Hepatocyte (in vitro differentiated cells): ENCODE measurements around the gene IER5. TPM values are rescaled to one million over a fixed set of nuclear protein-coding genes. Genes with fewer than 3 reads are reported as not detected.
A peak's percentile ranks its signal among the peaks of the same experiment; 100 is the strongest.

ENCODE experiments used
- DNase-seq: peaks from one replicate; pipeline ENCODE4 v3.0.0-alpha.2; 2016; ENCODE audit warnings: low spot score
- H2AFZ ChIP-seq: fragments of 200-600 bp; sonication (generic); 2 replicates; pipeline ENCODE4 v1.6.0; 2016; ENCODE audit warnings: antibody characterized with exemption, mild to moderate bottlenecking
- H3K27ac ChIP-seq: fragments of 200-600 bp; sonication (generic); 2 replicates; pipeline ENCODE4 v1.5.1; 2016; ENCODE audit warnings: mild to moderate bottlenecking
- H3K27me3 ChIP-seq: fragments of 200-600 bp; sonication (generic); 2 replicates; pipeline ENCODE4 v1.6.1; 2016
- H3K36me3 ChIP-seq: fragments of 200-600 bp; sonication (generic); replicated peaks from 2 replicates; pipeline ENCODE4 v1.5.1; 2016; ENCODE audit warnings: low read depth; ENCODE audit not compliant: insufficient read depth
- H3K4me1 ChIP-seq: fragments of 200-600 bp; sonication (generic); 2 replicates; pipeline ENCODE4 v1.5.1; 2016; ENCODE audit warnings: mild to moderate bottlenecking, moderate library complexity; ENCODE audit not compliant: insufficient read depth
- H3K4me2 ChIP-seq: fragments of 200-600 bp; sonication (generic); 2 replicates; pipeline ENCODE4 v1.6.0; 2016
- H3K4me3 ChIP-seq: fragments of 200-600 bp; sonication (generic); 2 replicates; pipeline ENCODE4 v1.5.1; 2016; ENCODE audit warnings: mild to moderate bottlenecking
- H3K79me2 ChIP-seq: fragments of 200-600 bp; sonication (generic); 2 replicates; pipeline ENCODE4 v1.6.0; 2017; ENCODE audit warnings: mild to moderate bottlenecking
- H3K9me2 ChIP-seq: fragments of 200-600 bp; sonication (generic); replicated peaks from 2 replicates; pipeline ENCODE4 v1.6.0; 2017; ENCODE audit warnings: mild to moderate bottlenecking; ENCODE audit not compliant: insufficient read depth
- H3K9me3 ChIP-seq: fragments of 200-600 bp; sonication (generic); 2 replicates; pipeline ENCODE4 v1.5.1; 2016; ENCODE audit warnings: low read depth, mild to moderate bottlenecking
- H4K20me1 ChIP-seq: fragments of 200-600 bp; sonication (generic); 2 replicates; pipeline ENCODE4 v1.6.0; 2016; ENCODE audit warnings: mild to moderate bottlenecking; ENCODE audit not compliant: insufficient read depth, poor library complexity, severe bottlenecking
- CTCF ChIP-seq: fragments of 200-600 bp; sonication (generic); IDR thresholded peaks from 2 replicates; pipeline ENCODE4 v1.5.1; 2016; ENCODE audit warnings: antibody characterized with exemption, mild to moderate bottlenecking; ENCODE audit not compliant: poor library complexity
- EZH2 ChIP-seq: fragments of 200-600 bp; sonication (generic); IDR thresholded peaks from 2 replicates; pipeline ENCODE4 v1.6.1; 2016; ENCODE audit warnings: antibody characterized with exemption, mild to moderate bottlenecking, borderline replicate concordance
- EZH2phosphoT487 ChIP-seq: fragments of 200-600 bp; sonication (generic); IDR thresholded peaks from one replicate; pipeline ENCODE4 v1.6.1; 2018; ENCODE audit warnings: antibody characterized with exemption, mild to moderate bottlenecking, low read depth, moderate library complexity; ENCODE audit not compliant: unreplicated experiment, severe bottlenecking
- WGBS: methylation state at CpG from one replicate; pipeline ENCODE4 v1.1.6; 2016; ENCODE audit warnings: low lambda C conversion rate; ENCODE audit errors: missing lambda C conversion rate; 5-methylcytosine and 5-hydroxymethylcytosine counted together
- polyA plus RNA-seq: library from polyadenylated mRNA; unstranded; fragments of >200 nt; fragmentation: Nextera tagmentation; extraction: Ambion mirVana; gene quantifications from 2 replicates; pipeline ENCODE4 v1.2.1, GENCODE V29; 2016
- total RNA-seq: library from RNA; depleted of rRNA; stranded (reverse); fragments of >200 nt; gene quantifications from 2 replicates; pipeline ENCODE4 v1.2.3, GENCODE V29; 2014

IER5 gene
- total and polyA plus RNA-seq, 2 experiments from 2014 or later, result 16.6 to 23.1 TPM

DNA sequence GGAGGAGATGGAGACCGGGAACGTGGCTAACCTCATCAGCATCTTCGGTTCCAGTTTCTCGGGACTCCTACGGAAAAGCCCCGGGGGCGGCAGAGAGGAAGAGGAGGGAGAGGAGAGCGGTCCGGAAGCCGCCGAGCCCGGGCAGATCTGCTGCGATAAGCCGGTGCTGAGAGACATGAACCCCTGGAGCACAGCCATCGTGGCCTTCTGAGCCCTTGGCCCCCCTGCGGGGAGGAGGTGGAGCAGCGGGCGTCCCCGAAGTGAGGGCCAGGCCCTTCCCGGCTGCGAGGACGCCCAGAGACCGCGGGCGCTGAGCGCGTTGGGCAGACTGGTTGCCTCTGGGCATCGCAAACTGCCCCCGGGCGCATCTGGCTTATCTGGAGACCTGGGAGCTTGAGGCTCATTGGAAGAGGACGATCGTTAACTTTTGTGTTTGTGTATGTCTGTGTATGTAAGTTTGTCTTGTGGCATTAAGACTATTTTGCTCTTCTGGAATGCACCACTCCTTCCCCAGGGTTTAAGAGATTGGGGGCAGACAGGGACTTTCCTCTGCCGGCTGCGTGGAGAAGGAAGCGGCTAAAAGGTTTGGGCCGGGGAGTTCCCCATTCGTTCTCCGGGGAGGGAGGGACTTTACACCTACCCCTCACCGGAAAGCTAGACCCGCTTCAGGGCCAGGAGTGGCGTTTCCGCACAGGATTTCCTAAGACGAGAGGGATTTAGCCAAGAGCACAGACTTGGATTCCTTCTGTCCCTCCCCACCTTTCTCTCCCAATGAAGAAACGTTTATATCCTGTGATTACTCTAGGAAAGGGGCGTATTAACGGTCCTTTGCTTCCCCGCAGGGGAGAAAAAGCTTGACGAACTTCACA is 1.4 kb downstream of the IER5 start:
- H3K27ac ChIP-seq, result peak overlapping the region; percentile 76
- H4K20me1 ChIP-seq, result peaks cover 9% of the 10 kb centered on the region
- H3K4me2 ChIP-seq, result peak overlapping the region; percentile 73
- peaks cover 19% of the 10 kb centered on the region for H3K4me1 ChIP-seq
- peak overlapping the region; percentile 1 for H2AFZ ChIP-seq
- H3K27me3 ChIP-seq, result no peaks in the 10 kb centered on the region
- peak; percentile 75 for DNase-seq
- WGBS, result 1% methylated on average over 48 of the region's 48 CpGs
- H3K9me2 ChIP-seq, result no peaks in the 10 kb centered on the region
- peaks cover 45% of the 10 kb centered on the region for H3K79me2 ChIP-seq
- H3K36me3 ChIP-seq, result no peaks in the 10 kb centered on the region
- no peaks in the 10 kb centered on the region for H3K9me3 ChIP-seq
- TF ChIP-seq EZH2 (no peak), EZH2phosphoT487 (no peak), CTCF (no peak)
- H3K4me3 ChIP-seq, result peak overlapping the region; percentile 89

DNA sequence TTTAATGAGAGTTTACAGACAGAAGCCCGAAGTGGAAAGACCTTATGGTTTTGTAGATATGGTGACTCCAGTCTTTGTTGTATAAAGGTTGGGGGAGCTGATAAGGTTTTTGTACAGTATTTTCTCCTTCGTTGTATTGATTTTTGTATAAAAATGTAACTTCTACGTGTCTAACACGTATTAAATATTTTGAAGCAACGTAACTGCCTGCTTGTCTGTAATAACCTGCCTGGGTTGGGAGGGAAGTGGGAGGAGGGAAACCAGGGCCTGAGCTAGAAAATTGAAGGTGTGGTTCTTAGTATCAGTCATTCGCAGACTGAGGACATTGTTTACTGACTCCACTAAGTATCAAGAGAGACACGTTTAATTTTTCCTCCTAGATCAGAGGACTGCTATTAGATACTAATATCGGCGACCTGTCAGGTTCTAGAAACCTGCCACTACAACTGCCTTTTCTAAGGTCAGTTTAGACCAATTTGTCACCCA is 2.2 kb downstream of the IER5 start:
- no peak for DNase-seq
- H3K27me3 ChIP-seq, result no peaks in the 10 kb centered on the region
- 19% methylated on average over 9 of the region's 9 CpGs for WGBS
- no peaks in the 10 kb centered on the region for H3K9me2 ChIP-seq
- no peaks in the 10 kb centered on the region for H3K9me3 ChIP-seq
- H3K36me3 ChIP-seq, result no peaks in the 10 kb centered on the region
- peaks cover 26% of the 10 kb centered on the region for H3K4me1 ChIP-seq
- H3K4me3 ChIP-seq, result peak overlapping the region; percentile 89
- H3K27ac ChIP-seq, result peak overlapping the region; percentile 76
- peaks cover 45% of the 10 kb centered on the region for H3K79me2 ChIP-seq
- H4K20me1 ChIP-seq, result peaks cover 9% of the 10 kb centered on the region
- H3K4me2 ChIP-seq, result peak overlapping the region; percentile 73
- H2AFZ ChIP-seq, result peak overlapping the region; percentile 1
- TF ChIP-seq CTCF (no peak), EZH2phosphoT487 (no peak), EZH2 (no peak)

GRCh38 chr1:181091309-181092040 is 3.0 kb downstream of the IER5 start:
- Histone ChIP-seq H2AFZ (no peak overlapping the region), H3K36me3 (no peaks in the 10 kb centered on the region), H3K9me2 (no peaks in the 10 kb centered on the region), H4K20me1 (peaks cover 9% of the 10 kb centered on the region), H3K4me1 (peaks cover 34% of the 10 kb centered on the region), H3K4me2 (peak overlapping the region; percentile 73), H3K79me2 (peaks cover 45% of the 10 kb centered on the region), H3K27me3 (no peaks in the 10 kb centered on the region), H3K27ac (peak overlapping the region; percentile 76), H3K4me3 (peak overlapping the region; percentile 14), H3K9me3 (no peaks in the 10 kb centered on the region)
- no peak for TF ChIP-seq CTCF
- no peak for TF ChIP-seq EZH2phosphoT487
- no peak for TF ChIP-seq EZH2
- WGBS, result 88% methylated on average over 8 of the region's 8 CpGs
- DNase-seq, result no peak
